GM12872 (cell line): ENCODE measurements around the gene ANKS1B.

Experiments
- TF ChIP-seq, protein P1 (sequence below): IDR thresholded peaks from 3 replicates; pipeline ENCODE4 v1.5.1; 2011; ENCODE audit warnings: low read depth, mild to moderate bottlenecking, low read length, moderate library complexity; ENCODE audit not compliant: insufficient read depth

The ANKS1B gene

DNA sequence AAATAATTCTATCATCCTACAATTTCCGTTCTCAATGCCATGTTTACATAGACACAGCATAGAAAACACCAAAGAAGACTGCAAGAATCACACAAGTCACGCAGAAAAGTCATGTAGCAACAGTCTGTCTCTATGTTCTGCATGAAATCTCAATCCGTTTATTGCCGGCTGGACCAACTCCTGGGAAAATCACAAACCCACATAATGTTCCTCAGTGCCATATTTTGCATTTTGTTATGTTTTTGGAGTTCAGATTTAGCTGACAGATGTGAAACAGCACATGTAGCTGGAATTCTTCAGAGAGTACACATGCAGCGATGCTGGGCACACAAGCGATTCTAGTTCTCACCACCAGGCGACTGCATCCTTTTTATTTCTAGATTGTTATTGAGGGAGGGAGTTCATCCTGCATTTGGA lies 1146.5 kb downstream of the ANKS1B start:
- TF ChIP-seq, protein P1, sequence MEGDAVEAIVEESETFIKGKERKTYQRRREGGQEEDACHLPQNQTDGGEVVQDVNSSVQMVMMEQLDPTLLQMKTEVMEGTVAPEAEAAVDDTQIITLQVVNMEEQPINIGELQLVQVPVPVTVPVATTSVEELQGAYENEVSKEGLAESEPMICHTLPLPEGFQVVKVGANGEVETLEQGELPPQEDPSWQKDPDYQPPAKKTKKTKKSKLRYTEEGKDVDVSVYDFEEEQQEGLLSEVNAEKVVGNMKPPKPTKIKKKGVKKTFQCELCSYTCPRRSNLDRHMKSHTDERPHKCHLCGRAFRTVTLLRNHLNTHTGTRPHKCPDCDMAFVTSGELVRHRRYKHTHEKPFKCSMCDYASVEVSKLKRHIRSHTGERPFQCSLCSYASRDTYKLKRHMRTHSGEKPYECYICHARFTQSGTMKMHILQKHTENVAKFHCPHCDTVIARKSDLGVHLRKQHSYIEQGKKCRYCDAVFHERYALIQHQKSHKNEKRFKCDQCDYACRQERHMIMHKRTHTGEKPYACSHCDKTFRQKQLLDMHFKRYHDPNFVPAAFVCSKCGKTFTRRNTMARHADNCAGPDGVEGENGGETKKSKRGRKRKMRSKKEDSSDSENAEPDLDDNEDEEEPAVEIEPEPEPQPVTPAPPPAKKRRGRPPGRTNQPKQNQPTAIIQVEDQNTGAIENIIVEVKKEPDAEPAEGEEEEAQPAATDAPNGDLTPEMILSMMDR: peak; percentile 60

DNA sequence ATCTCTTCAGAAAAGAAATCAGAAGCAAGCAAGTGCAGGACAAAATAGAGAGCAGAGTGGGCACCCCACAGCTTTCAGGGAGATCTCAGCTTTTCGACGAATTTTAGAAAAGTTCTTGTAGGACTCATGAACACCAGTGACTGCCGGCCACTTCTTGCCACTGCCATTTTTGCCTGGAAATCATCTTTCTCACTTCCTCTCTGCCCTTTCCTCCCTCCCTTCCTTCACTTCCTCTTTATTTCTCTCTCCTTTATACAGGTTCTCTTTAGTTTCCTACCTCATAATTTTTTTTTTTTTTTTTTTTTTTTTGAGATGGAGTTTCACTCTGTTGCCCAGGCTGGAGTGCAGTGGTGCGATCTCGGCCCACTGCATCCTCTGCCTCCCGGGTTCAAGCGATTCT lies 1154.1 kb downstream of the ANKS1B start:
- TF ChIP-seq, protein P1: no peak

DNA sequence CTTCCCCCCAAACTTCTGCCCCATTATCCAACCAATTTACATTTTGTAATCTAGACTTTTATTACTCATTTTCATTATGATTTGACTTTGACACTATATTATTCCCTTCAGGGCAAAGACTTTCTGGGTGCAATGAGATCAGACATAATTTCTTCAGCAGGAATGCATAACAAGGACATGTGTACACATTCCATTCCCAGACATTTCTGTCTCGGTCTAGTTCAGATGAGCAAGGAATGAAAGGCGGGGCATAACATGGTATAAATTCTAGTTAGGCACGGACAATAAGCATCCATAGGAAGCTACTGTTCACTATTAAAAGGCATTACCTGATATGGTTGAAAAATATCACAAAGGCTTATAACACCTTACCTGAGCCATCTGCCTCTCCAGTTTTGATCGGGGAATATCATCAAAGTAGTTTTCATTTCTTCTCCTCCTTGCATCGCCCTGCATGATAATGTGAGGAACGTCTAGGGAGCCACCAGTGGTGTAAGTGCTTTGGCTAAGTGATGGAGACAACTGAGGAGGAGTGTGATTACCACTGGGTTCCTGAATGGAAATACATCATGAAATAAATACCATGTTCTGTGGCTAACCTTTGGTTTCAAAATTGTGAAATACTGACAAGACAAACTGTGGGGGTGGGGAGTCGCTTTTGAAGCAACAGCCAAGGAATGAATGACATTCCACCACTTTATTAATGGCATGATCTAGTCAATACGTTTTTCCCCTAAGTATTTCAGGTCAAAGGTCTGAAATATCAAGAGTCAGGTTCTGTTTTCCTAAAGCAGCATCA lies 1155.7 kb downstream of the ANKS1B start:
- TF ChIP-seq, protein P1: no peak

DNA sequence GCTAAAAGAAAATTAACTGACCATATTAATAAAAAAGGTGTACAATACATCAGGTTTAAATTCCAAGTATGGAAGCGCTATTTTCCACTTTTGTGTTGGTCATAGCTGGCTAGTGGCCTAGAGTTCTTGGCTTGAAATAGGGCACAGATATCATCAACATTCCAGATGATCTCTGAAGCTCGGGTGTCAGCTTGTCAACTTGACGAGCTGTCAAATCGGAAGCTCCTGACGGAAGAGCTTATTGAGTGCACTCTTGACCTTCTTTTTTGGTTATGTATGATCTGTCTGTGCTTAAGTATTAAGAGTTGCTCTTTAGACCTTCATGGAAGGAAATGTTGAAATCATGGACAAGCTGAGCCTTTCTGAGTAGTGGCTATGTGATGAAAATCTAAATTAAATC lies 1161.7 kb downstream of the ANKS1B start:
- TF ChIP-seq, protein P1: no peak

DNA sequence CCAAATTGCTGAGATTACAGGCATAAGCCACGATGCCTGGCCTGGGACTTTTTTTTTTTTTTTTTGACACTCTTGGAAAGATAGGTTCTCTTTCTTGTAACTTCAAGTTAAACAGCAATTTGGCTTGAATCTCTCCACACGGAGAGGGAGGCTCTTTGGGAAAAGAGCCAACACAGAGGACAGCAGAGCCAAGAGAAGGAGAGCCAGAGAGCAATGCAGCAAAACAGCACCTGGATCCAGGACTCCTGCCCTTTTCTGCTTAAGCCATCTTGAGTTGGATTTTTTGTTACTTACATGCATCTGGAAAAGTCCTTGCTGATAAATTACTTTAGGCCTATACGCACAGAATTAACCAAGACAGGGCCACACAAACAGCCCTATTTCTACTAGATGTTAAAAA lies 1162.9 kb downstream of the ANKS1B start:
- TF ChIP-seq, protein P1: no peak

DNA sequence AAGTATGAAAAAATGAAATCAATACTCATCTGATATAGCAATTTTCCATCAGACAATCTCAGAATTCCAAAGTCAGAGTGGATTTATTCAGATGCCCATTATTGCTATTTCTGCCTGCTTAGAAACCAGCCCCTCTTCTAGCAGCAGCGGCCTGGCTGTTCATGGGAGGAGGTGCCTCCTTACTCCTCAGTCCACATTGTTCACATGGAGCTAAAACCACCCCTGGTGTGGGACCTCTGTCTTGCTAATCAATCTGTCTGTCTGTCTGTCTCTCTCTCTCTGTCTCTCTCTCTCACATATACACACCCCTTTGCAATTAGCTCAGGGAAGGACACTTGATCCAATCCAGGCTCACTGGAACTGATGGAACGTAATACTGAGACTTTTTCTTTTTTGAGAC lies 1163.5 kb downstream of the ANKS1B start:
- TF ChIP-seq, protein P1: no peak

DNA sequence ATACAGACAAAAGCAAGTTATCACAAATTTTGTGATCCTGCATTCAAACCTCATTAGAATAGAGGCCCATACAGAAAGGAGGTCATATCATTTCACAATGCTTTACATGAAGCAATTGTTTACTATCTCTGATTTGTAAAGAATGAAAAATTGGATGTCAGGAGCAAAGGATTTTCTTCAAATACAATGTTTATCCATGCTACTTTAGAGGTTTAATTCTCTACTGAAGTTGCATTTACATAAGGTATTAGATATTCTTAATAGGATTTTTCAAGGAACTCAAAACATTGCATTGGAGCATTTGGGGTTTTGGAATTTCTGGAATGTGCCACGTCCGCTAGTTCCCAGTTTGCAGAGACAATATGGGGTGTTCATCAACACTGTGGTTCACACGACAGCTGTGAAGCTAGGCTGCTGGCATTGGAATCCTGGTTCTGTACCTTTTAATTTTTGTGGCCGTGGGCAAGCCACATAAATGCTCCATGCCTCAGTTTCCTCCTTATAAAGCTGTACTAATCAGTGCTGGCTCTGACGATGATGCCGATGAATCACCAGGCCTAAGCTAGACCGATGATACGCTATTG lies 1164.8 kb downstream of the ANKS1B start:
- TF ChIP-seq, protein P1: no peak
